Ovary (tissue), 9 donors: ENCODE measurements around the gene RALGPS2. TPM values are rescaled to one million over a fixed set of nuclear protein-coding genes. Genes with fewer than 3 reads are reported as not detected.

Experiments
- DNase-seq, 5 donors: peaks; one replicate each; pipeline ENCODE4 v3.0.0-alpha.2; 2019 to 2020
- H3K27ac ChIP-seq, 2 donors: fragments of 200-600 bp; one replicate each; pipeline versions ENCODE4 v1.5.1 to v1.8.0; 2019 to 2022
- H3K27me3 ChIP-seq: fragments of 200-600 bp; one replicate; pipeline ENCODE4 v1.8.0; 2022
- H3K36me3 ChIP-seq: fragments of 200-600 bp; sonication (generic); one replicate; pipeline ENCODE4 v1.5.1; 2019
- H3K4me1 ChIP-seq: one replicate; pipeline ENCODE4 v1.8.1; 2013; ENCODE audit warnings: mild to moderate bottlenecking, moderate library complexity; ENCODE audit not compliant: insufficient read depth
- H3K4me3 ChIP-seq: fragments of 200-600 bp; sonication (generic); one replicate; pipeline ENCODE4 v1.5.1; 2017
- H3K9me3 ChIP-seq, 2 donors: fragments of 200-600 bp in 1 of 2; sonication (generic) in 1 of 2; one replicate each; pipeline versions ENCODE4 v1.5.1 to v1.8.1; 2013 to 2019; ENCODE audit warnings: mild to moderate bottlenecking in 1 of 2, moderate library complexity in 1 of 2
- CTCF ChIP-seq, 3 donors: fragments of 450-650 bp in 2 of 3; fragments of 200-600 bp in 1 of 3; IDR thresholded peaks; one replicate each; pipeline versions ENCODE4 v1.5.1 to v1.8.0; 2016 to 2022; ENCODE audit warnings: antibody characterized with exemption in 3 of 3, mild to moderate bottlenecking in 1 of 3
- EP300 ChIP-seq: sonication (generic); formaldehyde crosslinking; IDR thresholded peaks from one replicate; pipeline ENCODE4 v1.6.1; 2017; ENCODE audit warnings: antibody characterized with exemption
- POLR2A ChIP-seq: fragments of 450-650 bp; IDR thresholded peaks from one replicate; pipeline ENCODE4 v1.6.1; 2017; ENCODE audit warnings: antibody characterized with exemption, mild to moderate bottlenecking, moderate library complexity
- WGBS, 3 donors: extraction: QIAGEN DNeasy Blood & Tissue Kit in 1 of 3; methylation state at CpG; one replicate each; pipeline versions ENCODE4 v1.1.5 to v1.1.7; 2013 to 2017; 5-methylcytosine and 5-hydroxymethylcytosine counted together
- intact Hi-C, 4 donors: fragments of 100-400 bp; cut with DNase I; formaldehyde crosslinking; loops; one replicate each; pipeline versions ENCODE4 v1.11.0 to v1.15.1; 2022 to 2023
- polyA plus RNA-seq, 2 donors: library from polyadenylated mRNA; stranded (reverse); fragments of 200-250 nt in 1 of 2; fragments of 350-450 nt in 1 of 2; fragmentation: Illumina TruSeq in 1 of 2; extraction: RNeasy Lipid Tissue Mini Kit (QIAGEN cat#74804) in 1 of 2; gene quantifications; one replicate each; pipeline ENCODE4 v1.2.3, GENCODE V29; 2013 to 2014
- total RNA-seq, 7 donors: library from RNA; depleted of rRNA in 2 of 7; stranded (reverse); fragments of >200 nt in 2 of 7; fragmentation: NEBNext Ultra II Directional in 3 of 7; extraction: Animal tissue kit (Norgen Biotek cat#: 25700) in 3 of 7; gene quantifications; one replicate each; pipeline versions ENCODE4 v1.1.0 to v1.2.4, GENCODE V29; 2016 to 2023
- donor health status: DM: no; HTN: no; CAD: no; lungs with moderate emphysema.
- donor health status: DM: no; HTN: no; CAD: no.
- donor health status: Bipolar disorder and iron deficiency.
- donor health status: DM: yes; HTN: yes; CAD: no.
- donor health status: DM: no; HTN: no; CAD: no.
- donor health status: DM: yes; HTN: yes; CAD: no.

Gene RALGPS2
- total and polyA plus RNA-seq, 9 donors, result 6.4 to 43.4 (median 25.0) TPM

- peak overlapping the region in 1 of 2 donors; percentile 73 for H3K27ac ChIP-seq
- no peaks in the 10 kb centered on the region for H3K27me3 ChIP-seq
- TF ChIP-seq POLR2A (no peak), EP300 (no peak), CTCF (IDR thresholded peaks at IDR 0.05) (no peak)
- intact Hi-C loops, result loop anchor here in 3 of 4 donors (5.0 to 10.0 kb wide), 2 partner anchors 64 to 66 kb away; no protein-coding TSS in a partner anchor
- H3K4me3 ChIP-seq, result peak overlapping the region; percentile 35
- no peak for DNase-seq
- H3K36me3 ChIP-seq, result no peaks in the 10 kb centered on the region
- no peaks in the 10 kb centered on the region for H3K9me3 ChIP-seq
- H3K4me1 ChIP-seq, result peaks cover 5% of the 10 kb centered on the region
- 42 to 59% (median 52%) methylated on average over 1 of the region's 1 CpG for WGBS, 3 donors
These were observed 143.7 kb downstream of the RALGPS2 start for GRCh38 chr1:178868706-178869105.

- intact Hi-C loops, result loop anchor here in 3 of 4 donors (5.0 to 10.0 kb wide), 2 partner anchors 63 to 66 kb away; no protein-coding TSS in a partner anchor
- Histone ChIP-seq H3K27ac (peak overlapping the region in 1 of 2 donors; percentile 73), H3K27me3 (no peaks in the 10 kb centered on the region), H3K36me3 (no peaks in the 10 kb centered on the region), H3K9me3 (no peaks in the 10 kb centered on the region), H3K4me3 (peak overlapping the region; percentile 35), H3K4me1 (peaks cover 5% of the 10 kb centered on the region)
- TF ChIP-seq EP300, result no peak
- no peak for TF ChIP-seq POLR2A
- TF ChIP-seq CTCF (IDR thresholded peaks at IDR 0.05), result no peak
- DNase-seq, result no peak
- 26 to 39% (median 38%) methylated on average over 3 of the region's 3 CpGs for WGBS, 3 donors
These were observed 144.2 kb downstream of the RALGPS2 start for GRCh38 chr1:178869119-178869697.

GRCh38 chr1:178870221-178870620 lies 145.2 kb downstream of the RALGPS2 start:
- Histone ChIP-seq H3K27me3 (no peaks in the 10 kb centered on the region), H3K36me3 (no peaks in the 10 kb centered on the region), H3K4me1 (peaks cover 3% of the 10 kb centered on the region), H3K9me3 (no peaks in the 10 kb centered on the region), H3K27ac (no peak overlapping the region), H3K4me3 (peak overlapping the region; percentile 35)
- intact Hi-C loops, result no loop called here
- DNase-seq, result no peak
- TF ChIP-seq EP300 (no peak), POLR2A (no peak), CTCF (IDR thresholded peaks at IDR 0.05) (no peak)
- 22 to 42% (median 26%) methylated on average over 1 of the region's 1 CpG for WGBS, 3 donors

- no peak for TF ChIP-seq EP300
- H3K4me3 ChIP-seq, result peak within 1 kb of the TSS; percentile 35
- intact Hi-C loops, result no loop called here
- H3K27ac ChIP-seq, result peak within 1 kb of the TSS in 1 of 2 donors; percentile 56
- peaks cover 2% of the 10 kb centered on the region for H3K4me1 ChIP-seq
- peak in 1 of 5 donors; percentile 18 for DNase-seq
- H3K9me3 ChIP-seq, result no peaks in the 10 kb centered on the region
- WGBS, 3 donors, result 10 to 22% (median 18%) methylated on average over 4 of the region's 4 CpGs
- no peaks in the 10 kb centered on the region for H3K27me3 ChIP-seq
- no peaks in the 10 kb centered on the region for H3K36me3 ChIP-seq
These were observed 145.9 kb downstream of the RALGPS2 start, which contains the start of gene ANGPTL1 for GRCh38 chr1:178870944-178871343. ANGPTL1 (minus strand) TSS chr1:178871077; CDS start chr1:178865776, 5,301 bp downstream.
